ENCODE data around the gene BTG2.

GRCh38 chr1:203317429-203318228 lies 12.3 kb downstream of the BTG2 start:
- TF ChIP-seq, protein P1, sequence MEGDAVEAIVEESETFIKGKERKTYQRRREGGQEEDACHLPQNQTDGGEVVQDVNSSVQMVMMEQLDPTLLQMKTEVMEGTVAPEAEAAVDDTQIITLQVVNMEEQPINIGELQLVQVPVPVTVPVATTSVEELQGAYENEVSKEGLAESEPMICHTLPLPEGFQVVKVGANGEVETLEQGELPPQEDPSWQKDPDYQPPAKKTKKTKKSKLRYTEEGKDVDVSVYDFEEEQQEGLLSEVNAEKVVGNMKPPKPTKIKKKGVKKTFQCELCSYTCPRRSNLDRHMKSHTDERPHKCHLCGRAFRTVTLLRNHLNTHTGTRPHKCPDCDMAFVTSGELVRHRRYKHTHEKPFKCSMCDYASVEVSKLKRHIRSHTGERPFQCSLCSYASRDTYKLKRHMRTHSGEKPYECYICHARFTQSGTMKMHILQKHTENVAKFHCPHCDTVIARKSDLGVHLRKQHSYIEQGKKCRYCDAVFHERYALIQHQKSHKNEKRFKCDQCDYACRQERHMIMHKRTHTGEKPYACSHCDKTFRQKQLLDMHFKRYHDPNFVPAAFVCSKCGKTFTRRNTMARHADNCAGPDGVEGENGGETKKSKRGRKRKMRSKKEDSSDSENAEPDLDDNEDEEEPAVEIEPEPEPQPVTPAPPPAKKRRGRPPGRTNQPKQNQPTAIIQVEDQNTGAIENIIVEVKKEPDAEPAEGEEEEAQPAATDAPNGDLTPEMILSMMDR (IDR thresholded peaks at IDR 0.05): no peak
- TF ChIP-seq ZNF671 (CRISPR knock-in tag; IDR thresholded peaks at IDR 0.05) (no peak), E2F4 (CRISPR knock-in tag; IDR thresholded peaks at IDR 0.05; ENCODE audit: borderline replicate concordance, low read depth) (no peak), ZNF263 (CRISPR knock-in tag; IDR thresholded peaks at IDR 0.05; ENCODE audit: low read depth) (no peak), CREB1 (CRISPR knock-in tag; IDR thresholded peaks at IDR 0.05) (no peak), NR2C2 (CRISPR knock-in tag; IDR thresholded peaks at IDR 0.05) (no peak), HMGXB4 (CRISPR knock-in tag; IDR thresholded peaks at IDR 0.05) (no peak)

All from WTC11 (cell line).